HEK293 (cell line): ENCODE results near the gene HMGN4.

ENCODE experiments used
- CTCF ChIA-PET: fragments of 350-600 bp; formaldehyde crosslinking; extraction: SDS; loops from one replicate; lab custom pipeline; 2021; ENCODE audit warnings: antibody characterized with exemption; lab: Yijun Ruan, JAX
- POLR2A ChIA-PET: fragments of 300-600 bp; formaldehyde crosslinking; extraction: SDS; loops from one replicate; lab custom pipeline; 2020; ENCODE audit warnings: antibody characterized with exemption, inconsistent platforms; lab: Yijun Ruan, JAX
- H3K27ac ChIP-seq: fragments of 200-500 bp; sonication (Bioruptor generic); 2 replicates; pipeline ENCODE4 v1.5.1; 2014; ENCODE audit warnings: low read depth, low read length, control low read depth, inconsistent platforms; ENCODE audit errors: extremely low read depth
- H3K36me3 ChIP-seq, 2 experiments: fragments of 200-500 bp in 1 of 2; sonication (Bioruptor generic) in 1 of 2; 1 replicate in 1 of 2; 2 replicates in 1 of 2; pipeline ENCODE4 v1.5.1; 2014 to 2017; ENCODE audit warnings: inconsistent platforms in 2 of 2, low read length in 2 of 2; ENCODE audit not compliant: control insufficient read depth in 2 of 2, insufficient read depth in 1 of 2
- H3K4me1 ChIP-seq: fragments of 200-500 bp; sonication (Bioruptor generic); 2 replicates; pipeline ENCODE4 v1.5.1; 2014; ENCODE audit warnings: mild to moderate bottlenecking, low read length, inconsistent platforms; ENCODE audit not compliant: control insufficient read depth, insufficient read depth
- H3K4me3 ChIP-seq: 2 replicates; pipeline ENCODE4 v1.5.1; 2011; ENCODE audit warnings: low read depth, mild to moderate bottlenecking, control low read depth, low read length, moderate library complexity
- H3K9me3 ChIP-seq: fragments of 200-500 bp; sonication (Bioruptor generic); 2 replicates; pipeline ENCODE4 v1.5.1; 2014; ENCODE audit warnings: low read depth, low read length, inconsistent platforms; ENCODE audit not compliant: control insufficient read depth, insufficient read depth
- BCL11A ChIP-seq: fragments of 450-650 bp; formaldehyde crosslinking; IDR thresholded peaks from 2 replicates; pipeline ENCODE4 v1.5.1; 2016; ENCODE audit warnings: low read depth, missing biosample characterization, missing genetic modification characterization
- IKZF3 ChIP-seq: fragments of 450-650 bp; IDR thresholded peaks from 2 replicates; pipeline ENCODE4 v1.5.0; 2018; ENCODE audit warnings: missing biosample characterization, mild to moderate bottlenecking, missing genetic modification characterization, moderate library complexity
- SALL2 ChIP-seq: fragments of 450-650 bp; formaldehyde crosslinking; IDR thresholded peaks from 2 replicates; pipeline ENCODE4 v1.5.0; 2017; ENCODE audit warnings: missing biosample characterization, mild to moderate bottlenecking, missing genetic modification characterization, borderline replicate concordance
- ZFP37 ChIP-seq: fragments of 450-650 bp; formaldehyde crosslinking; IDR thresholded peaks from 2 replicates; pipeline ENCODE4 v1.5.1; 2016; ENCODE audit warnings: missing biosample characterization, missing genetic modification characterization
- ZNF146 ChIP-seq: fragments of 450-650 bp; formaldehyde crosslinking; IDR thresholded peaks from 2 replicates; pipeline ENCODE4 v1.5.1; 2016; ENCODE audit warnings: missing biosample characterization, missing genetic modification characterization
- ZNF169 ChIP-seq: fragments of 450-650 bp; formaldehyde crosslinking; IDR thresholded peaks from 2 replicates; pipeline ENCODE4 v1.5.1; 2016; ENCODE audit warnings: missing biosample characterization, missing genetic modification characterization
- ZNF175 ChIP-seq: fragments of 450-650 bp; formaldehyde crosslinking; IDR thresholded peaks from 2 replicates; pipeline ENCODE4 v1.5.1; 2016; ENCODE audit warnings: missing biosample characterization, missing genetic modification characterization
- ZNF292 ChIP-seq: fragments of 450-650 bp; formaldehyde crosslinking; IDR thresholded peaks from 2 replicates; pipeline ENCODE4 v1.5.1; 2016; ENCODE audit warnings: low read depth, missing biosample characterization, missing genetic modification characterization, borderline replicate concordance
- ZNF354C ChIP-seq: fragments of 450-650 bp; formaldehyde crosslinking; IDR thresholded peaks from 2 replicates; pipeline ENCODE4 v1.5.1; 2016; ENCODE audit warnings: missing biosample characterization, missing genetic modification characterization, low read depth, borderline replicate concordance
- ZNF560 ChIP-seq: fragments of 450-650 bp; formaldehyde crosslinking; IDR thresholded peaks from 2 replicates; pipeline ENCODE4 v1.5.1; 2017; ENCODE audit warnings: missing biosample characterization, missing genetic modification characterization, borderline replicate concordance
- ZNF624 ChIP-seq: fragments of 450-650 bp; formaldehyde crosslinking; IDR thresholded peaks from 2 replicates; pipeline ENCODE4 v1.5.1; 2017; ENCODE audit warnings: missing biosample characterization, missing genetic modification characterization
- ZNF654 ChIP-seq: fragments of 450-650 bp; formaldehyde crosslinking; IDR thresholded peaks from 2 replicates; pipeline ENCODE4 v1.5.1; 2016; ENCODE audit warnings: low read depth, missing biosample characterization, missing genetic modification characterization
- ZNF670 ChIP-seq: fragments of 450-650 bp; formaldehyde crosslinking; IDR thresholded peaks from 2 replicates; pipeline ENCODE4 v1.5.1; 2016; ENCODE audit warnings: missing biosample characterization, missing genetic modification characterization, low read depth
- ZNF701 ChIP-seq: fragments of 450-650 bp; formaldehyde crosslinking; IDR thresholded peaks from 2 replicates; pipeline ENCODE4 v1.5.1; 2016; ENCODE audit warnings: missing biosample characterization, missing genetic modification characterization
- ZNF768 ChIP-seq: fragments of 450-650 bp; formaldehyde crosslinking; IDR thresholded peaks from 2 replicates; pipeline ENCODE4 v1.5.1; 2018; ENCODE audit warnings: missing biosample characterization, mild to moderate bottlenecking, missing genetic modification characterization
- TF ChIP-seq, protein P1 (sequence below): fragments of 450-650 bp; formaldehyde crosslinking; IDR thresholded peaks from 2 replicates; pipeline ENCODE4 v1.5.1; 2016; ENCODE audit warnings: missing biosample characterization, missing genetic modification characterization, low read depth
- TF ChIP-seq, protein P2 (sequence below): fragments of 450-650 bp; formaldehyde crosslinking; IDR thresholded peaks from 2 replicates; pipeline ENCODE4 v1.5.1; 2016; ENCODE audit warnings: missing biosample characterization, missing genetic modification characterization
- TF ChIP-seq, protein P3 (sequence below): fragments of 450-650 bp; formaldehyde crosslinking; optimal IDR thresholded peaks from 2 replicates; pipeline ENCODE3; 2016; ENCODE audit warnings: missing biosample characterization, mild to moderate bottlenecking, missing genetic modification characterization
- TF ChIP-seq, protein P4 (sequence below): fragments of 450-650 bp; formaldehyde crosslinking; IDR thresholded peaks from 2 replicates; pipeline ENCODE4 v1.5.1; 2016; ENCODE audit warnings: missing biosample characterization, missing genetic modification characterization, borderline replicate concordance
- TF ChIP-seq, protein P5 (sequence below): fragments of 450-650 bp; formaldehyde crosslinking; IDR thresholded peaks from 2 replicates; pipeline ENCODE4 v1.5.1; 2016; ENCODE audit warnings: missing biosample characterization, missing genetic modification characterization
- TF ChIP-seq, protein P6 (sequence below): fragments of 450-650 bp; formaldehyde crosslinking; IDR thresholded peaks from 2 replicates; pipeline ENCODE4 v1.5.1; 2016; ENCODE audit warnings: missing biosample characterization, missing genetic modification characterization

Gene HMGN4

DNA sequence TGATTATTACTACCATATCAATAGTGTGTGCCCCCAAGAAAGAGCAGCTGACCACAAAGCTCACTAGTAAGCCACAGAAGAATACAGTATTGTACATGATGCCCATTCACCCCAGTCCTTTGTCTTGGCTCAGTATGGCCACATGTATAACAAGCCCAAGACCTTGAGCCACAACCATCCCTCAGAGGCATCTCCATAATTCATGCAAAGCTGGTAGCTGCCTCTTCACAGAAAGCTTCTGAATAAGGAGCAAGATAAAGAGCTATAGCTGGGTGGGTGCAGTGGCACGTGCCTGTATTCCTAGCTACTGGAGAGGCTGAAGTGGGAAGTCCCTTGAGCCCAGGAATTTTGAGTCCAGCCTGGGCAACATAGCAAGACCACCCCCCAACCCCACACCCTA, 42.9 kb upstream of the HMGN4 start (continued):
- TF ChIP-seq ZNF169 (tag by site-specific recombination) = no peak
- no peak for TF ChIP-seq ZNF146 (tag by site-specific recombination)
- TF ChIP-seq ZNF560 (tag by site-specific recombination) = no peak

DNA sequence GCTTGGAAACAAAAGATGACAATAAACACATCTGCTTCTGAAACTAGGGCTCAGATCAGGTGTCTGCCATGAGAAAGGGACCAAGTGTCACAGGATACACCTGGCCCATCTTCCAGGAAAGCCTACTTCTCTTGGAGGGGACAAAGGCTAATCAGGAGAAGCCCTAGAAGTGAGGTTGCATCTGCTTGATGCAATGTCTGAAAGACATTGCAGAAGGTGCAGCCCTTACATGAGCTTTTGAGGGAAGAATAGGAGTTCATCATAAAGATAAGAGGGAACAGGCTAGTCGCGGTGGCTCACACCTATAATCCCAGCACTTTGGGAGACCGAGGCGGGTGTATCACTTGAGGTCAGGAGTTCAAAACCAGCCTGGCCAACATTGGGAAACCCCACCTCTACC, 40.6 kb upstream of the HMGN4 start:
- no peak overlapping the region for H3K4me3 ChIP-seq
- H3K4me1 ChIP-seq = no peaks in the 10 kb centered on the region
- POLR2A ChIA-PET = no interaction called here
- no peaks in the 10 kb centered on the region for H3K9me3 ChIP-seq
- CTCF ChIA-PET = interaction anchor here (0.6 to 1.1 kb wide), 2 partner anchors 15 to 164 kb away, joined by 3 to 4 read pairs; no protein-coding TSS in a partner anchor
- no peak overlapping the region for H3K27ac ChIP-seq
- TF ChIP-seq SALL2 (tag by site-specific recombination) (no peak), ZFP37 (tag by site-specific recombination) (no peak)
- no peaks in the 10 kb centered on the region for H3K36me3 ChIP-seq

DNA sequence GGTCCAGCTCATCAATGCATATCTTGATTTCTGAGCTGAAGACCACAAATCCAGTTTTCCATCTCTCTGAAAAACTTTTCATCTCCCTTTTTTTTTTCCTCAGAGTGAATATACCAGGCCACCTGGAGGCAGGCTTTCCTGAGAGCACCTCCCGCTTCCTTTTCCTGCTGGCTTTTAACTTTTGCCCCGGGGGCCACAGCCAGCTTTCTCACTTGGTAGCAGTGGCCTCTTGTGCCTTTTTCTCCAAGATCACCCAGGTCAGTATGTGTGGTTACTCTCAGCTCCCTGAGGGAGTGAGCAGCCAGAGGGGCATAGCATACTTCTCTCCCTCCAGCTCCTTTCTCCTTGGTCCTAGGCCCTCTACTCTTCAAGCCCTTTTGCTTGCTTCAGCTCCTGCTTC, 38.1 kb upstream of the HMGN4 start, which contains the start of gene BTN1A1:
TSS of gene BTN1A1 (plus strand) at position 202 of the 400 bp plus-strand sequence. CDS start 984 bp downstream, outside the sequence.
- Histone ChIP-seq H3K27ac (no peak within 1 kb of the TSS), H3K4me1 (no peaks in the 10 kb centered on the region), H3K4me3 (no peak within 1 kb of the TSS), H3K9me3 (no peaks in the 10 kb centered on the region), H3K36me3 (no peaks in the 10 kb centered on the region)
- CTCF ChIA-PET = interaction anchor here (0.6 to 0.8 kb wide), 4 partner anchors 12 to 88 kb away, joined by 3 to 6 read pairs (median 4); no protein-coding TSS in a partner anchor
- POLR2A ChIA-PET = no interaction called here
- TF ChIP-seq ZNF354C (no peak), ZNF175 (tag by site-specific recombination) (no peak), ZNF624 (tag by site-specific recombination) (no peak), ZNF654 (no peak), ZNF292 (tag by site-specific recombination) (no peak), ZNF768 (tag by site-specific recombination) (no peak), IKZF3 (tag by site-specific recombination) (no peak), BCL11A (no peak), ZNF701 (no peak), ZNF670 (tag by site-specific recombination) (no peak)
- TF ChIP-seq, protein P1, sequence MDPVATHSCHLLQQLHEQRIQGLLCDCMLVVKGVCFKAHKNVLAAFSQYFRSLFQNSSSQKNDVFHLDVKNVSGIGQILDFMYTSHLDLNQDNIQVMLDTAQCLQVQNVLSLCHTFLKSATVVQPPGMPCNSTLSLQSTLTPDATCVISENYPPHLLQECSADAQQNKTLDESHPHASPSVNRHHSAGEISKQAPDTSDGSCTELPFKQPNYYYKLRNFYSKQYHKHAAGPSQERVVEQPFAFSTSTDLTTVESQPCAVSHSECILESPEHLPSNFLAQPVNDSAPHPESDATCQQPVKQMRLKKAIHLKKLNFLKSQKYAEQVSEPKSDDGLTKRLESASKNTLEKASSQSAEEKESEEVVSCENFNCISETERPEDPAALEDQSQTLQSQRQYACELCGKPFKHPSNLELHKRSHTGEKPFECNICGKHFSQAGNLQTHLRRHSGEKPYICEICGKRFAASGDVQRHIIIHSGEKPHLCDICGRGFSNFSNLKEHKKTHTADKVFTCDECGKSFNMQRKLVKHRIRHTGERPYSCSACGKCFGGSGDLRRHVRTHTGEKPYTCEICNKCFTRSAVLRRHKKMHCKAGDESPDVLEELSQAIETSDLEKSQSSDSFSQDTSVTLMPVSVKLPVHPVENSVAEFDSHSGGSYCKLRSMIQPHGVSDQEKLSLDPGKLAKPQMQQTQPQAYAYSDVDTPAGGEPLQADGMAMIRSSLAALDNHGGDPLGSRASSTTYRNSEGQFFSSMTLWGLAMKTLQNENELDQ (tag by site-specific recombination) = no peak
- TF ChIP-seq, protein P2, sequence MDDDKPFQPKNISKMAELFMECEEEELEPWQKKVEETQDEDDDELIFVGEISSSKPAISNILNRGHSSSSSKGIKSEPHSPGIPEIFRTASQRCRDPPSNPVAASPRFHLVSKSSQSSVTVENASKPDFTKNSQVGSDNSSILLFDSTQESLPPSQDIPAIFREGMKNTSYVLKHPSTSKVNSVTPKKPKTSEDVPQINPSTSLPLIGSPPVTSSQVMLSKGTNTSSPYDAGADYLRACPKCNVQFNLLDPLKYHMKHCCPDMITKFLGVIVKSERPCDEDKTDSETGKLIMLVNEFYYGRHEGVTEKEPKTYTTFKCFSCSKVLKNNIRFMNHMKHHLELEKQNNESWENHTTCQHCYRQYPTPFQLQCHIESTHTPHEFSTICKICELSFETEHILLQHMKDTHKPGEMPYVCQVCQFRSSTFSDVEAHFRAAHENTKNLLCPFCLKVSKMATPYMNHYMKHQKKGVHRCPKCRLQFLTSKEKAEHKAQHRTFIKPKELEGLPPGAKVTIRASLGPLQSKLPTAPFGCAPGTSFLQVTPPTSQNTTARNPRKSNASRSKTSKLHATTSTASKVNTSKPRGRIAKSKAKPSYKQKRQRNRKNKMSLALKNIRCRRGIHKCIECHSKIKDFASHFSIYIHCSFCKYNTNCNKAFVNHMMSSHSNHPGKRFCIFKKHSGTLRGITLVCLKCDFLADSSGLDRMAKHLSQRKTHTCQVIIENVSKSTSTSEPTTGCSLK (tag by site-specific recombination) = no peak
- TF ChIP-seq, protein P3, sequence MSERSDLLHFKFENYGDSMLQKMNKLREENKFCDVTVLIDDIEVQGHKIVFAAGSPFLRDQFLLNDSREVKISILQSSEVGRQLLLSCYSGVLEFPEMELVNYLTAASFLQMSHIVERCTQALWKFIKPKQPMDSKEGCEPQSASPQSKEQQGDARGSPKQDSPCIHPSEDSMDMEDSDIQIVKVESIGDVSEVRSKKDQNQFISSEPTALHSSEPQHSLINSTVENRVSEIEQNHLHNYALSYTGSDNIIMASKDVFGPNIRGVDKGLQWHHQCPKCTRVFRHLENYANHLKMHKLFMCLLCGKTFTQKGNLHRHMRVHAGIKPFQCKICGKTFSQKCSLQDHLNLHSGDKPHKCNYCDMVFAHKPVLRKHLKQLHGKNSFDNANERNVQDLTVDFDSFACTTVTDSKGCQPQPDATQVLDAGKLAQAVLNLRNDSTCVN (tag by site-specific recombination) = no peak
- TF ChIP-seq, protein P4, sequence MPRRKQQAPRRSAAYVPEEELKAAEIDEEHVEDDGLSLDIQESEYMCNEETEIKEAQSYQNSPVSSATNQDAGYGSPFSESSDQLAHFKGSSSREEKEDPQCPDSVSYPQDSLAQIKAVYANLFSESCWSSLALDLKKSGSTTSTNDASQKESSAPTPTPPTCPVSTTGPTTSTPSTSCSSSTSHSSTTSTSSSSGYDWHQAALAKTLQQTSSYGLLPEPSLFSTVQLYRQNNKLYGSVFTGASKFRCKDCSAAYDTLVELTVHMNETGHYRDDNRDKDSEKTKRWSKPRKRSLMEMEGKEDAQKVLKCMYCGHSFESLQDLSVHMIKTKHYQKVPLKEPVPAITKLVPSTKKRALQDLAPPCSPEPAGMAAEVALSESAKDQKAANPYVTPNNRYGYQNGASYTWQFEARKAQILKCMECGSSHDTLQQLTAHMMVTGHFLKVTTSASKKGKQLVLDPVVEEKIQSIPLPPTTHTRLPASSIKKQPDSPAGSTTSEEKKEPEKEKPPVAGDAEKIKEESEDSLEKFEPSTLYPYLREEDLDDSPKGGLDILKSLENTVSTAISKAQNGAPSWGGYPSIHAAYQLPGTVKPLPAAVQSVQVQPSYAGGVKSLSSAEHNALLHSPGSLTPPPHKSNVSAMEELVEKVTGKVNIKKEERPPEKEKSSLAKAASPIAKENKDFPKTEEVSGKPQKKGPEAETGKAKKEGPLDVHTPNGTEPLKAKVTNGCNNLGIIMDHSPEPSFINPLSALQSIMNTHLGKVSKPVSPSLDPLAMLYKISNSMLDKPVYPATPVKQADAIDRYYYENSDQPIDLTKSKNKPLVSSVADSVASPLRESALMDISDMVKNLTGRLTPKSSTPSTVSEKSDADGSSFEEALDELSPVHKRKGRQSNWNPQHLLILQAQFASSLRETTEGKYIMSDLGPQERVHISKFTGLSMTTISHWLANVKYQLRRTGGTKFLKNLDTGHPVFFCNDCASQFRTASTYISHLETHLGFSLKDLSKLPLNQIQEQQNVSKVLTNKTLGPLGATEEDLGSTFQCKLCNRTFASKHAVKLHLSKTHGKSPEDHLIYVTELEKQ (tag by site-specific recombination) = no peak
- TF ChIP-seq, protein P5, sequence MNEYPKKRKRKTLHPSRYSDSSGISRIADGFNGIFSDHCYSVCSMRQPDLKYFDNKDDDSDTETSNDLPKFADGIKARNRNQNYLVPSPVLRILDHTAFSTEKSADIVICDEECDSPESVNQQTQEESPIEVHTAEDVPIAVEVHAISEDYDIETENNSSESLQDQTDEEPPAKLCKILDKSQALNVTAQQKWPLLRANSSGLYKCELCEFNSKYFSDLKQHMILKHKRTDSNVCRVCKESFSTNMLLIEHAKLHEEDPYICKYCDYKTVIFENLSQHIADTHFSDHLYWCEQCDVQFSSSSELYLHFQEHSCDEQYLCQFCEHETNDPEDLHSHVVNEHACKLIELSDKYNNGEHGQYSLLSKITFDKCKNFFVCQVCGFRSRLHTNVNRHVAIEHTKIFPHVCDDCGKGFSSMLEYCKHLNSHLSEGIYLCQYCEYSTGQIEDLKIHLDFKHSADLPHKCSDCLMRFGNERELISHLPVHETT = no peak
- TF ChIP-seq, protein P6, sequence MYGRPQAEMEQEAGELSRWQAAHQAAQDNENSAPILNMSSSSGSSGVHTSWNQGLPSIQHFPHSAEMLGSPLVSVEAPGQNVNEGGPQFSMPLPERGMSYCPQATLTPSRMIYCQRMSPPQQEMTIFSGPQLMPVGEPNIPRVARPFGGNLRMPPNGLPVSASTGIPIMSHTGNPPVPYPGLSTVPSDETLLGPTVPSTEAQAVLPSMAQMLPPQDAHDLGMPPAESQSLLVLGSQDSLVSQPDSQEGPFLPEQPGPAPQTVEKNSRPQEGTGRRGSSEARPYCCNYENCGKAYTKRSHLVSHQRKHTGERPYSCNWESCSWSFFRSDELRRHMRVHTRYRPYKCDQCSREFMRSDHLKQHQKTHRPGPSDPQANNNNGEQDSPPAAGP (tag by site-specific recombination) = no peak
